ENCODE results near the gene SEMA6D. TPM values are rescaled to one million over a fixed set of nuclear protein-coding genes. Genes with fewer than 3 reads are reported as not detected.

The SEMA6D gene
- total and polyA plus RNA-seq, 8 donors, result 4.7 to 14.1 (median 6.3) TPM

DNA sequence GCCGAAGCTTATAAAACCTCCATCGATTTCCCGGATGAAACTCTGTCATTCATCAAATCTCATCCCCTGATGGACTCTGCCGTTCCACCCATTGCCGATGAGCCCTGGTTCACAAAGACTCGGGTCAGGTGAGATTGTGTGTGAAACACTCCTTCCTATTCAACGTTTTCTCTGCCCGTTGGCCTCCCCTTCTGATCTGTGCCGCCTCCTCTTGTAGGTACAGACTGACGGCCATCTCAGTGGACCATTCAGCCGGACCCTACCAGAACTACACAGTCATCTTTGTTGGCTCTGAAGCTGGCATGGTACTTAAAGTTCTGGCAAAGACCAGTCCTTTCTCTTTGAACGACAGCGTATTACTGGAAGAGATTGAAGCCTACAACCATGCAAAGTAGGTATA, 47.4 kb downstream of the SEMA6D start:
- ATAC-seq (no peak), DNase-seq (no peak), FAIRE-seq (no peak)
- intact Hi-C loops (cut with DNase I), result no loop called here
- Histone ChIP-seq H3K4me1 (no peaks in the 10 kb centered on the region), H3K4me3 (no peak overlapping the region), H3K27me3 (no peaks in the 10 kb centered on the region), H3K9me3 (no peaks in the 10 kb centered on the region), H3K36me3 (peaks cover 0 to 71% (median 0%) of the 10 kb centered on the region in 3 donors), H3K27ac (no peak overlapping the region)
- WGBS, 2 donors, result 87 to 93% methylated on average over 13 of the region's 13 CpGs
- TF ChIP-seq, protein P1, sequence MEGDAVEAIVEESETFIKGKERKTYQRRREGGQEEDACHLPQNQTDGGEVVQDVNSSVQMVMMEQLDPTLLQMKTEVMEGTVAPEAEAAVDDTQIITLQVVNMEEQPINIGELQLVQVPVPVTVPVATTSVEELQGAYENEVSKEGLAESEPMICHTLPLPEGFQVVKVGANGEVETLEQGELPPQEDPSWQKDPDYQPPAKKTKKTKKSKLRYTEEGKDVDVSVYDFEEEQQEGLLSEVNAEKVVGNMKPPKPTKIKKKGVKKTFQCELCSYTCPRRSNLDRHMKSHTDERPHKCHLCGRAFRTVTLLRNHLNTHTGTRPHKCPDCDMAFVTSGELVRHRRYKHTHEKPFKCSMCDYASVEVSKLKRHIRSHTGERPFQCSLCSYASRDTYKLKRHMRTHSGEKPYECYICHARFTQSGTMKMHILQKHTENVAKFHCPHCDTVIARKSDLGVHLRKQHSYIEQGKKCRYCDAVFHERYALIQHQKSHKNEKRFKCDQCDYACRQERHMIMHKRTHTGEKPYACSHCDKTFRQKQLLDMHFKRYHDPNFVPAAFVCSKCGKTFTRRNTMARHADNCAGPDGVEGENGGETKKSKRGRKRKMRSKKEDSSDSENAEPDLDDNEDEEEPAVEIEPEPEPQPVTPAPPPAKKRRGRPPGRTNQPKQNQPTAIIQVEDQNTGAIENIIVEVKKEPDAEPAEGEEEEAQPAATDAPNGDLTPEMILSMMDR (IDR thresholded peaks at IDR 0.05), result no peak

GRCh38 chr15:47766406-47766805, 49.1 kb downstream of the SEMA6D start:
- 81 to 98% methylated on average over 5 of the region's 5 CpGs for WGBS, 2 donors
- no peak overlapping the region for H3K4me3 ChIP-seq
- no peak for FAIRE-seq
- intact Hi-C loops (cut with DNase I), result no loop called here
- no peaks in the 10 kb centered on the region for H3K9me3 ChIP-seq
- no peaks in the 10 kb centered on the region for H3K4me1 ChIP-seq
- H3K36me3 ChIP-seq, result peaks cover 0 to 74% (median 7%) of the 10 kb centered on the region in 3 donors
- ATAC-seq, result no peak
- TF ChIP-seq, protein P1 (IDR thresholded peaks at IDR 0.05), result no peak
- no peaks in the 10 kb centered on the region for H3K27me3 ChIP-seq
- no peak for DNase-seq
- no peak overlapping the region for H3K27ac ChIP-seq

DNA sequence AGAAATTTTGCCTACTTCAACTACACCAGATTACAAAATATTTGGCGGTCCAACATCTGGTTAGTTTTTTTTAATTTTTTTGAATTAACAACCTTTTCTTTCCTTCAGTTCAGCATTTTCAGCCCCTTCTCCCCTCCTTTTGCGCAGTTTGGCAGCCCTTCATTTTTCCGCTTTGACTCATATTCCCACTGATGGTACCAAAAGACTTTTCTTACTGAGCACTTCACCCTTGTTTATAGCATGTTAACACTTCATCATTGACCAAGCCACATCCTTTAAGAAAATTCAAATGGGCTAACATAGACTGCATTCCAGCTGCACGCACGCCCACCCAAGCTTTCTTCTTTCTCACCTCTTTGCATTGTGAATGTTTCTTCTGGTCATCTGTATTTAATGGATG, 49.7 kb downstream of the SEMA6D start:
- intact Hi-C loops (cut with DNase I), result no loop called here
- no peak overlapping the region for H3K4me3 ChIP-seq
- H3K4me1 ChIP-seq, result no peaks in the 10 kb centered on the region
- peaks cover 0 to 72% (median 7%) of the 10 kb centered on the region in 3 donors for H3K36me3 ChIP-seq
- TF ChIP-seq, protein P1 (IDR thresholded peaks at IDR 0.05), result no peak
- no peak for FAIRE-seq
- no peak for DNase-seq
- no peaks in the 10 kb centered on the region for H3K27me3 ChIP-seq
- ATAC-seq, result no peak
- no peaks in the 10 kb centered on the region for H3K9me3 ChIP-seq
- 97 to 99% methylated on average over 5 of the region's 5 CpGs for WGBS, 2 donors
- H3K27ac ChIP-seq, result no peak overlapping the region

DNA sequence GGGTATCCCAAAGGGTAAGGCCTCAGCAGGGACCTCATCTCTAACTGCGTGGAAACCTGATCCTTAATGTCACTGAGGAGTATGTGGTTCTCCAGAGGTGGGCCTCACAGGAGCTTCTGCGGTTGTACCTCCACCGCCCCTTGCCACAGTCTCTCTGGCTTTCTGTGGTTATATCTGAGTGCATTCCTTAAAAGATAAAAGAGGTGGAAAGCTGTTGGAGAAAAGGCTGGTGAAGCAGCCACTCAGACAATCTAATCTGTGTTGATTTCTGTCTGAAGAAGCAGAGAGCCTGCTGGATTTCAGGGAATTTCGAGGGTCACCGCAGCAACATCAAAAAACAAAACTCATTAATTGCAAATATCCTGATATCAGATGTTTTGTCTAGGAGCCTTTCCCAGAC, 51.4 kb downstream of the SEMA6D start:
- FAIRE-seq (no peak), ATAC-seq (no peak), DNase-seq (no peak)
- Histone ChIP-seq H3K4me3 (no peak overlapping the region), H3K36me3 (peaks cover 0 to 57% (median 7%) of the 10 kb centered on the region in 3 donors), H3K27ac (no peak overlapping the region), H3K27me3 (no peaks in the 10 kb centered on the region), H3K4me1 (no peaks in the 10 kb centered on the region), H3K9me3 (no peaks in the 10 kb centered on the region)
- 85 to 88% methylated on average over 5 of the region's 5 CpGs for WGBS, 2 donors
- TF ChIP-seq, protein P1 (IDR thresholded peaks at IDR 0.05), result no peak
- intact Hi-C loops (cut with DNase I), result no loop called here

DNA sequence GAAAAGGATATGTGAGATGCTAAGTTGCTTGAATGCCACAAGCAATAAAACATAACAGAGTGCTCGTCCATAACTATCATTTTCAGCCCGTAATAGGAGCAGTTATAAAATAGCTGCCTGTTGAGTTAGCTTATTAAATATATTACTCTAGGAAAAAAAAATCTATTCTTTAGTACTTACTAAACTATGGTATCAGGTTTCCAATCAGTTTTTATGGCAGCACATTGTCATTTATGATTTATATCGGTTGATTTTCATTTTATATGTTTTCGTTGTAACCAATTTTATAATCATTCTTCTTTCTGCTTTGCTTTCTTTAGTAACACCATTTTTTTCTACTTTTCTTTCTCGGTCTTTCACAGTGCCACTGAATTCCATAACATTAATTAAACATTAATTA, 51.9 kb downstream of the SEMA6D start:
- H3K4me3 ChIP-seq, result no peak overlapping the region
- peaks cover 0 to 54% (median 7%) of the 10 kb centered on the region in 3 donors for H3K36me3 ChIP-seq
- intact Hi-C loops (cut with DNase I), result no loop called here
- FAIRE-seq, result no peak
- H3K4me1 ChIP-seq, result no peaks in the 10 kb centered on the region
- no peak overlapping the region for H3K27ac ChIP-seq
- 88 to 91% methylated on average over 5 of the region's 5 CpGs for WGBS, 2 donors
- no peak for DNase-seq
- H3K27me3 ChIP-seq, result no peaks in the 10 kb centered on the region
- no peak for ATAC-seq
- no peaks in the 10 kb centered on the region for H3K9me3 ChIP-seq
- TF ChIP-seq, protein P1 (IDR thresholded peaks at IDR 0.05), result no peak
